GM23338 (cell line): ENCODE measurements around the gene TTLL9. TPM values are rescaled to one million over a fixed set of nuclear protein-coding genes. Genes with fewer than 3 reads are reported as not detected.

Experiments
- ATAC-seq: fragments of 200-7000 bp; cut with Tn5 transposase; 3 replicates; pipeline ENCODE4 v1.9.1; 2020
- DNase-seq: peaks from one replicate; pipeline ENCODE4 v3.0.0-alpha.2; 2015; ENCODE audit warnings: low spot score
- H2AFZ ChIP-seq: fragments of 200-600 bp; sonication (generic); 2 replicates; pipeline ENCODE4 v1.8.0; 2016; ENCODE audit warnings: antibody characterized with exemption, mild to moderate bottlenecking, moderate library complexity
- H3F3A ChIP-seq: fragments of 200-600 bp; sonication (generic); replicated peaks from 2 replicates; pipeline ENCODE4 v1.8.0; 2017; ENCODE audit warnings: antibody characterized with exemption, mixed run types, low read depth
- H3K27ac ChIP-seq: fragments of 200-600 bp; sonication (generic); 2 replicates; pipeline ENCODE4 v1.6.1; 2016; ENCODE audit warnings: low read depth
- H3K27me3 ChIP-seq: fragments of 200-600 bp; sonication (generic); 2 replicates; pipeline ENCODE4 v1.8.0; 2016; ENCODE audit warnings: mild to moderate bottlenecking, mixed run types, moderate library complexity; ENCODE audit not compliant: insufficient read depth
- H3K36me3 ChIP-seq: fragments of 200-600 bp; sonication (generic); 2 replicates; pipeline ENCODE4 v1.8.0; 2016; ENCODE audit warnings: mild to moderate bottlenecking; ENCODE audit not compliant: insufficient read depth
- H3K4me1 ChIP-seq: fragments of 200-600 bp; sonication (generic); 2 replicates; pipeline ENCODE4 v1.8.0; 2016; ENCODE audit warnings: mild to moderate bottlenecking, moderate library complexity; ENCODE audit not compliant: insufficient read depth
- H3K4me2 ChIP-seq: fragments of 200-600 bp; sonication (generic); 2 replicates; pipeline ENCODE4 v1.7.1; 2017; ENCODE audit warnings: mixed run types
- H3K4me3 ChIP-seq: fragments of 200-600 bp; sonication (generic); 2 replicates; pipeline ENCODE4 v1.6.1; 2016; ENCODE audit warnings: mixed run types
- H3K79me2 ChIP-seq: fragments of 200-600 bp; sonication (generic); replicated peaks from 2 replicates; pipeline ENCODE4 v1.8.0; 2017; ENCODE audit warnings: mild to moderate bottlenecking; ENCODE audit not compliant: insufficient read depth
- H3K9me2 ChIP-seq: fragments of 200-600 bp; sonication (generic); 2 replicates; pipeline ENCODE4 v1.8.0; 2017; ENCODE audit not compliant: insufficient read depth
- H4K20me1 ChIP-seq: fragments of 200-600 bp; sonication (generic); replicated peaks from 2 replicates; pipeline ENCODE4 v1.8.0; 2017; ENCODE audit warnings: mild to moderate bottlenecking; ENCODE audit not compliant: insufficient read depth
- H3K27ac Mint-ChIP-seq: 2 replicates; pipeline ENCODE4 v1.8.0; 2020; ENCODE audit warnings: inconsistent platforms, mild to moderate bottlenecking, moderate library complexity, mixed read lengths
- H3K27me3 Mint-ChIP-seq: 3 replicates; pipeline ENCODE4 v1.8.0; 2022; ENCODE audit warnings: low read depth, mild to moderate bottlenecking, moderate library complexity, mixed read lengths, inconsistent platforms; ENCODE audit not compliant: insufficient read depth, poor library complexity
- H3K36me3 Mint-ChIP-seq: 3 replicates; pipeline ENCODE4 v1.8.0; 2021; ENCODE audit warnings: low read depth, mild to moderate bottlenecking, inconsistent platforms, moderate library complexity, mixed read lengths
- H3K4me1 Mint-ChIP-seq: 3 replicates; pipeline ENCODE4 v1.8.0; 2020; ENCODE audit warnings: mild to moderate bottlenecking, inconsistent platforms, mixed read lengths
- H3K4me3 Mint-ChIP-seq: 3 replicates; pipeline ENCODE4 v1.8.0; 2021; ENCODE audit warnings: moderate library complexity, mild to moderate bottlenecking, inconsistent platforms, mixed read lengths
- H3K9me3 Mint-ChIP-seq: 3 replicates; pipeline ENCODE4 v1.8.0; 2020; ENCODE audit warnings: moderate library complexity, mild to moderate bottlenecking, inconsistent platforms, mixed read lengths
- CTCF ChIP-seq, 2 experiments: fragments of 200-600 bp in 1 of 2; sonication (generic) in 1 of 2; conservative IDR thresholded peaks; 2 replicates each; pipeline versions ENCODE4 v1.5.1 to v1.6.1; 2016 to 2017; ENCODE audit warnings: antibody characterized with exemption in 2 of 2, low read depth in 2 of 2, mild to moderate bottlenecking in 2 of 2, moderate library complexity in 1 of 2
- ETS1 ChIP-seq: IDR thresholded peaks from 2 replicates; pipeline ENCODE4 v1.6.1; 2016; ENCODE audit warnings: antibody characterized with exemption
- EZH2 ChIP-seq: fragments of 200-600 bp; sonication (generic); IDR thresholded peaks from one replicate; pipeline ENCODE4 v1.8.0; 2017; ENCODE audit warnings: antibody characterized with exemption, mild to moderate bottlenecking, low read depth; ENCODE audit not compliant: unreplicated experiment
- EZH2phosphoT487 ChIP-seq: fragments of 200-600 bp; sonication (generic); IDR thresholded peaks from one replicate; pipeline ENCODE4 v1.8.1; 2018; ENCODE audit warnings: antibody characterized with exemption; ENCODE audit not compliant: unreplicated experiment
- JUNB ChIP-seq: IDR thresholded peaks from one replicate; pipeline ENCODE4 v1.6.1; 2016; ENCODE audit warnings: antibody characterized with exemption; ENCODE audit not compliant: unreplicated experiment
- NANOG ChIP-seq: IDR thresholded peaks from 2 replicates; pipeline ENCODE4 v1.6.1; 2016; ENCODE audit warnings: antibody characterized with exemption, borderline replicate concordance
- POLR2AphosphoS5 ChIP-seq: IDR thresholded peaks from 2 replicates; pipeline ENCODE4 v1.6.1; 2016; ENCODE audit warnings: antibody characterized with exemption, low read depth
- STAT1 ChIP-seq: IDR thresholded peaks from one replicate; pipeline ENCODE4 v1.6.1; 2016; ENCODE audit warnings: antibody characterized with exemption; ENCODE audit not compliant: unreplicated experiment
- ZNF114 ChIP-seq: fragments of 250-450 bp; sonication (Bioruptor Pico); IDR thresholded peaks from 2 replicates; pipeline ENCODE4 v1.5.0; 2020; ENCODE audit warnings: mild to moderate bottlenecking, moderate library complexity
- ZNF331 ChIP-seq: fragments of 250-450 bp; sonication (Bioruptor Pico); IDR thresholded peaks from 2 replicates; pipeline ENCODE4 v1.5.0; 2020; ENCODE audit warnings: low read depth, mild to moderate bottlenecking, moderate library complexity
- polyA plus RNA-seq: library from polyadenylated mRNA; unstranded; fragments of >200 nt; fragmentation: Nextera tagmentation; extraction: Ambion mirVana; gene quantifications from 2 replicates; pipeline ENCODE4 v1.2.1, GENCODE V29; 2016
- total RNA-seq: library from RNA; depleted of rRNA; stranded (reverse); fragments of >200 nt; shearing (Covaris generic); gene quantifications from 2 replicates; pipeline ENCODE4 v1.2.3, GENCODE V29; 2014

Gene TTLL9
- total and polyA plus RNA-seq, 2 experiments from 2014 or later, result not detected

- H3K4me2 ChIP-seq, result no peak overlapping the region
- peak overlapping the region; percentile 95 for H2AFZ ChIP-seq
- H3K27me3 ChIP-seq, result no peaks in the 10 kb centered on the region
- no peaks in the 10 kb centered on the region for H3K79me2 ChIP-seq
- H3K9me2 ChIP-seq, result no peaks in the 10 kb centered on the region; the same call in 1 of the 2 replicates
- H3K27ac ChIP-seq, result no peak overlapping the region
- no peaks in the 10 kb centered on the region; the same call in 2 of the 3 replicates for H3K36me3 Mint-ChIP-seq
- H3K4me3 Mint-ChIP-seq, result no peak overlapping the region
- H3K27me3 Mint-ChIP-seq, result peaks cover 22% of the 10 kb centered on the region
- no peak overlapping the region for H3K4me3 ChIP-seq
- H3K4me1 ChIP-seq, result no peaks in the 10 kb centered on the region; the same call in 1 of the 2 replicates
- no peaks in the 10 kb centered on the region for H3K36me3 ChIP-seq
- DNase-seq (no peak), ATAC-seq (peak; percentile 16)
- H3F3A ChIP-seq, result 0 out of 2 replicates have a peak, but pooled peaks cover 4% of the 10 kb centered on the region
- no peaks in the 10 kb centered on the region for H4K20me1 ChIP-seq
- no peak overlapping the region for H3K27ac Mint-ChIP-seq
- TF ChIP-seq NANOG, result no peak
- TF ChIP-seq EZH2, result no peak
- no peak for TF ChIP-seq ETS1
- TF ChIP-seq STAT1, result no peak
- TF ChIP-seq ZNF114 (CRISPR knock-in tag), result no peak
- TF ChIP-seq POLR2AphosphoS5, result no peak
- no peak for TF ChIP-seq EZH2phosphoT487
- H3K4me1 Mint-ChIP-seq, result peaks cover 6% of the 10 kb centered on the region
- H3K9me3 Mint-ChIP-seq, result peaks cover 21% of the 10 kb centered on the region
Measured at GRCh38 chr20:31833931-31834521, 36.4 kb upstream of the TTLL9 start.

GRCh38 chr20:31835554-31835953 is 34.9 kb upstream of the TTLL9 start:
- 0 out of 2 replicates have a peak, but pooled peaks cover 4% of the 10 kb centered on the region for H3F3A ChIP-seq
- H3K79me2 ChIP-seq, result no peaks in the 10 kb centered on the region
- H3K9me2 ChIP-seq, result no peaks in the 10 kb centered on the region; the same call in 1 of the 2 replicates
- no peak overlapping the region for H3K4me2 ChIP-seq
- H3K27me3 Mint-ChIP-seq, result peaks cover 22% of the 10 kb centered on the region
- H3K4me3 Mint-ChIP-seq, result no peak overlapping the region
- no peak overlapping the region for H3K4me3 ChIP-seq
- H3K4me1 ChIP-seq, result no peaks in the 10 kb centered on the region; the same call in 1 of the 2 replicates
- no peaks in the 10 kb centered on the region for H3K36me3 ChIP-seq
- no peak for ATAC-seq
- H3K27me3 ChIP-seq, result no peaks in the 10 kb centered on the region
- H4K20me1 ChIP-seq, result no peaks in the 10 kb centered on the region
- DNase-seq, result no peak
- no peak for TF ChIP-seq NANOG
- TF ChIP-seq EZH2, result no peak
- TF ChIP-seq JUNB, result no peak
- TF ChIP-seq EZH2phosphoT487, result no peak
- no peak for TF ChIP-seq STAT1
- TF ChIP-seq POLR2AphosphoS5, result no peak
- no peak for TF ChIP-seq ETS1
- no peak for TF ChIP-seq CTCF (conservative IDR thresholded peaks at IDR 0.05; ENCODE audit: low read depth in 2 of 2)
- no peak for TF ChIP-seq ZNF114 (CRISPR knock-in tag)
- TF ChIP-seq ZNF331 (CRISPR knock-in tag), result no peak
- H3K36me3 Mint-ChIP-seq, result no peaks in the 10 kb centered on the region; the same call in 2 of the 3 replicates
- peaks cover 6% of the 10 kb centered on the region for H3K4me1 Mint-ChIP-seq
- H3K27ac ChIP-seq, result no peak overlapping the region
- no peak overlapping the region for H3K27ac Mint-ChIP-seq
- peaks cover 21% of the 10 kb centered on the region for H3K9me3 Mint-ChIP-seq
- H2AFZ ChIP-seq, result no peak overlapping the region
